K562 (cell line): Measurements from ENCODE around the gene ZNF672. TPM values are rescaled to one million over a fixed set of nuclear protein-coding genes. Genes with fewer than 3 reads are reported as not detected.
"Not testable (repeated sequence)": the region's sequence is repeated elsewhere in the genome, so short reads cannot be mapped to it uniquely, and the experiment has no call there.

Experiments used
- JUND ChIP-seq, 2 experiments: IDR thresholded peaks; 2 replicates in 1 of 2; 3 replicates in 1 of 2; pipeline ENCODE4 v1.6.1; 2011; ENCODE audit warnings: borderline replicate concordance in 2 of 2, low read depth in 2 of 2, low read length in 2 of 2, improper control_type of control experiment in 1 of 2, missing biosample characterization in 1 of 2, missing genetic modification characterization in 1 of 2, missing genetic modification reagents in 1 of 2
- KLF13 ChIP-seq: fragments of 450-650 bp; IDR thresholded peaks from 2 replicates; pipeline ENCODE4 v1.6.1; 2016; ENCODE audit warnings: missing genetic modification characterization, low read depth, mild to moderate bottlenecking, missing compliant biosample characterization, moderate library complexity, borderline replicate concordance
- RBFOX2 ChIP-seq: fragments of 200-400 bp; formaldehyde crosslinking; IDR thresholded peaks from 2 replicates; pipeline ENCODE4 v1.6.1; 2017; ENCODE audit warnings: low read depth, mild to moderate bottlenecking, low read length, moderate library complexity
- THRB ChIP-seq: fragments of 450-650 bp; formaldehyde crosslinking; conservative IDR thresholded peaks from 2 replicates; pipeline ENCODE4 v1.4.0; 2022; ENCODE audit warnings: mild to moderate bottlenecking, missing genetic modification characterization
- ZBTB11 ChIP-seq, 3 experiments: fragments of 200-800 bp in 1 of 3; fragments of 250-450 bp in 1 of 3; fragments of 450-650 bp in 1 of 3; sonication (Bioruptor Pico) in 1 of 3; sonication (Bioruptor generic) in 1 of 3; formaldehyde crosslinking in 1 of 3; IDR thresholded peaks; 2 replicates each; pipeline versions ENCODE4 v1.6.1 to v1.8.0; 2016 to 2022; ENCODE audit warnings: mild to moderate bottlenecking in 2 of 3, missing genetic modification characterization in 2 of 3, missing compliant biosample characterization in 1 of 3, moderate library complexity in 1 of 3
- ZFX ChIP-seq: sonication (generic); formaldehyde crosslinking; IDR thresholded peaks from 2 replicates; pipeline ENCODE4 v1.8.0; 2022; ENCODE audit warnings: mild to moderate bottlenecking, missing genetic modification reagents, moderate library complexity
- ZNF592 ChIP-seq: fragments of 450-650 bp; IDR thresholded peaks from 2 replicates; pipeline ENCODE4 v1.6.1; 2017; ENCODE audit warnings: antibody characterized with exemption, mild to moderate bottlenecking
- polyA plus RNA-seq, 8 experiments: library from polyadenylated mRNA; depleted of rRNA in 4 of 8; stranded (reverse) in 5 of 8; unstranded in 3 of 8; fragments of >200 nt; fragmentation: Nextera tagmentation in 2 of 8; fragmentation: Illumina TruSeq in 1 of 8; extraction: Ambion mirVana in 2 of 8; extraction: Trizol in 1 of 8; gene quantifications; 2 replicates each; pipeline versions ENCODE4 v1.2.1 to v1.2.3, GENCODE V29; 2011 to 2014; ENCODE audit warnings: inconsistent platforms in 1 of 8, missing spikeins in 1 of 8
- total RNA-seq, 7 experiments: library from RNA; depleted of rRNA in 6 of 7; stranded (reverse); fragments of >200 nt in 6 of 7; fragmentation: Illumina TruSeq in 2 of 7; extraction: Trizol in 2 of 7; gene quantifications; 2 replicates each; pipeline versions ENCODE4 v1.2.1 to v1.2.3, GENCODE V29; 2011 to 2021; ENCODE audit warnings: low replicate concordance in 1 of 7

The ZNF672 gene
- total and polyA plus RNA-seq, 9 of the 15 experiments (the other 6 are each of a cell fraction or from before 2014, with no cell fraction given): 1.9 to 57.9 (median 24.1) TPM

GRCh38 chr1:248889914-248890243 lies 51.9 kb downstream of the ZNF672 start (continued):
- TF ChIP-seq THRB (CRISPR knock-in tag) (0 out of 2 replicates have a peak, but pooled peaks have one; percentile 43), KLF13 (tag) (0 out of 2 replicates have a peak, but pooled peaks have one; percentile 2), JUND (tag; IDR thresholded peaks at IDR 0.05; ENCODE audit: borderline replicate concordance, low read depth, low read length) (0 out of 3 replicates have a peak, but pooled peaks have one; percentile 2), RBFOX2 (0 out of 2 replicates have a peak, but pooled peaks have one; percentile 13), ZNF592 (peak; percentile 45; the same call in 1 of the 2 replicates), ZFX (peak; percentile 18; the same call in 1 of the 2 replicates), ZBTB11 (CRISPR knock-in tag; IDR thresholded peaks at IDR 0.05) (0 out of 6 replicates have a peak, but pooled peaks of 1 of the 3 experiments have one; percentile 24)
- TF ChIP-seq JUND (IDR thresholded peaks at IDR 0.05; ENCODE audit: borderline replicate concordance, low read depth, low read length): not testable (repeated sequence)
- TF ChIP-seq, all 486 proteins: peak for 28; not testable (repeated sequence) for 458
